Spleen (tissue), 7 donors: Measurements from ENCODE around the gene NR3C1.

Experiments used
- POLR2A ChIP-seq, 3 donors: fragments of 450-650 bp; IDR thresholded peaks; one replicate each; pipeline ENCODE4 v1.5.1; 2017; ENCODE audit warnings: antibody characterized with exemption in 3 of 3, mild to moderate bottlenecking in 1 of 3
- POLR2AphosphoS5 ChIP-seq, 3 donors: sonication (generic); formaldehyde crosslinking; IDR thresholded peaks; one replicate each; pipeline ENCODE4 v1.5.1; 2017; ENCODE audit warnings: antibody characterized with exemption in 3 of 3
- TF ChIP-seq, protein P1 (sequence below), 11 experiments: fragments of 200-600 bp in 7 of 11; fragments of 450-650 bp in 4 of 11; sonication (generic) in 4 of 11; IDR thresholded peaks in 8 of 11; conservative IDR thresholded peaks in 3 of 11; 1 replicate in 7 of 11; 2 replicates in 4 of 11; pipeline versions ENCODE4 v1.4.0 to v1.8.0; 2016 to 2021; ENCODE audit warnings: antibody characterized with exemption in 11 of 11, inconsistent platforms in 4 of 11, mild to moderate bottlenecking in 1 of 11
- donor health status: DM: no; HTN: no; CAD: no; lungs with moderate emphysema.
- donor health status: DM: no; HTN: no; CAD: no.
- donor health status: DM: no; HTN: no; CAD: no.

DNA sequence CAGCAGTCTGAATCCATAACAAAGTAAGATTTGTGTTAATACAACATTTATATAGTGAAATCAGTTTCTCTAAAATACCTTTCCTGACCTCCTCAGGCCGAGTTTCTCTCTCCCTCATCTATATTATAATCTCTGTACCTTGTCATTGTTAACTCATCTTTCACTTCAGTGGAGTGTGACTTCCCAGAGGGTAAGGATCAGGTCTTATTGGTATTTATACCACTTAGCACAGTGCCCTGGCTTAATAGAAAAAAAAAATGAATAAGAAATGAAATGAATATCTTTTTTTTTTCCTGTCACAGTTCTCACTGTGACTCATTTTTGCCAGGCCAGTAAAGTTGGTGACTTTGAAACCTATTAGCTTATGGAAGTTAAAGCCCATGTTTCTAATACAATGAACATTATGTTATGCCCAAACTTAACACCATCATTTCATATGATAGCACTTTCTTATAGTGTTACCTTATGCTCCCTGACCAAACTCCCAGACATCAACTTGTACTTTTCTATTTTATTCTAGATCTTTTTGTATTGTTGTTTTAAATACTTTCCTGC is 90.1 kb downstream of the NR3C1 start:
- TF ChIP-seq, protein P1, sequence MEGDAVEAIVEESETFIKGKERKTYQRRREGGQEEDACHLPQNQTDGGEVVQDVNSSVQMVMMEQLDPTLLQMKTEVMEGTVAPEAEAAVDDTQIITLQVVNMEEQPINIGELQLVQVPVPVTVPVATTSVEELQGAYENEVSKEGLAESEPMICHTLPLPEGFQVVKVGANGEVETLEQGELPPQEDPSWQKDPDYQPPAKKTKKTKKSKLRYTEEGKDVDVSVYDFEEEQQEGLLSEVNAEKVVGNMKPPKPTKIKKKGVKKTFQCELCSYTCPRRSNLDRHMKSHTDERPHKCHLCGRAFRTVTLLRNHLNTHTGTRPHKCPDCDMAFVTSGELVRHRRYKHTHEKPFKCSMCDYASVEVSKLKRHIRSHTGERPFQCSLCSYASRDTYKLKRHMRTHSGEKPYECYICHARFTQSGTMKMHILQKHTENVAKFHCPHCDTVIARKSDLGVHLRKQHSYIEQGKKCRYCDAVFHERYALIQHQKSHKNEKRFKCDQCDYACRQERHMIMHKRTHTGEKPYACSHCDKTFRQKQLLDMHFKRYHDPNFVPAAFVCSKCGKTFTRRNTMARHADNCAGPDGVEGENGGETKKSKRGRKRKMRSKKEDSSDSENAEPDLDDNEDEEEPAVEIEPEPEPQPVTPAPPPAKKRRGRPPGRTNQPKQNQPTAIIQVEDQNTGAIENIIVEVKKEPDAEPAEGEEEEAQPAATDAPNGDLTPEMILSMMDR (IDR thresholded peaks at IDR 0.05 in 8 of 11, conservative IDR thresholded peaks at IDR 0.05 in 3 of 11) = no peak
- TF ChIP-seq POLR2A (IDR thresholded peaks at IDR 0.05) (no peak), POLR2AphosphoS5 (IDR thresholded peaks at IDR 0.05) (no peak)
